NCI-H1436 treated with DMSO at 0.1 percent for 48 hours (cell line): ENCODE data around the gene ZC2HC1B.

Experiments
- DNase-seq: peaks from one replicate; lab custom pipeline; 2025; lab: John Stamatoyannopoulos, UW

ZC2HC1B gene

GRCh38 chr6:143936347-143936746 is 72.1 kb downstream of the ZC2HC1B start:
- DNase-seq, result no peak

GRCh38 chr6:143936778-143937667 is 72.7 kb downstream of the ZC2HC1B start:
- no peak for DNase-seq

- no peak for DNase-seq
Observed at GRCh38 chr6:143937668-143937970, 73.3 kb downstream of the ZC2HC1B start.

- no peak for DNase-seq
Observed at GRCh38 chr6:143939364-143939763, 75.1 kb downstream of the ZC2HC1B start.

- DNase-seq, result no peak
Observed at GRCh38 chr6:143940011-143940597, 75.8 kb downstream of the ZC2HC1B start.

- no peak for DNase-seq
Observed at GRCh38 chr6:143941852-143942627, 77.8 kb downstream of the ZC2HC1B start.

GRCh38 chr6:143948208-143948607 is 83.9 kb downstream of the ZC2HC1B start:
- DNase-seq, result no peak

GRCh38 chr6:143949535-143949934 is 85.3 kb downstream of the ZC2HC1B start:
- DNase-seq, result no peak

GRCh38 chr6:143949962-143950361 is 85.7 kb downstream of the ZC2HC1B start:
- no peak for DNase-seq

- DNase-seq, result no peak
Observed at GRCh38 chr6:143950875-143951274, 86.6 kb downstream of the ZC2HC1B start.

- no peak for DNase-seq
Observed at GRCh38 chr6:143952060-143952778, 87.9 kb downstream of the ZC2HC1B start.

- no peak for DNase-seq
Observed at GRCh38 chr6:143952947-143953701, 88.8 kb downstream of the ZC2HC1B start.

GRCh38 chr6:143953922-143954321 is 89.6 kb downstream of the ZC2HC1B start:
- no peak for DNase-seq

GRCh38 chr6:143955971-143956370 is 91.7 kb downstream of the ZC2HC1B start:
- DNase-seq, result no peak

GRCh38 chr6:143957679-143958274 is 93.5 kb downstream of the ZC2HC1B start:
- DNase-seq, result no peak

GRCh38 chr6:143958839-143959399 is 94.6 kb downstream of the ZC2HC1B start:
- no peak for DNase-seq

- DNase-seq, result no peak
Observed at GRCh38 chr6:143959927-143960326, 95.7 kb downstream of the ZC2HC1B start.

GRCh38 chr6:143961066-143961465 is 96.8 kb downstream of the ZC2HC1B start:
- DNase-seq, result no peak

GRCh38 chr6:143961886-143962878 is 97.9 kb downstream of the ZC2HC1B start:
- DNase-seq, result no peak
